Neural cell (in vitro differentiated cells): Measurements from ENCODE around the gene ADAMTS6. TPM values are rescaled to one million over a fixed set of nuclear protein-coding genes. Genes with fewer than 3 reads are reported as not detected.

Source experiments
- H2AFZ ChIP-seq: fragments of 200-600, 300-800 bp; sonication (generic), shearing (Covaris generic); 2 replicates; pipeline ENCODE4 v1.6.0; 2014; ENCODE audit warnings: low read depth, mild to moderate bottlenecking, antibody characterized with exemption, low read length, moderate library complexity
- H3F3A ChIP-seq: fragments of 200-600 bp; shearing (Covaris generic); 2 replicates; pipeline ENCODE4 v1.6.1; 2016; ENCODE audit warnings: mild to moderate bottlenecking, moderate library complexity, mixed read lengths, antibody characterized with exemption, low read length; ENCODE audit not compliant: insufficient read depth, poor library complexity, severe bottlenecking
- H3K27ac ChIP-seq: fragments of 200-600, 300-800 bp; sonication (generic), shearing (Covaris generic); 2 replicates; pipeline ENCODE4 v1.5.1; 2014; ENCODE audit warnings: mild to moderate bottlenecking, low read length, moderate library complexity
- H3K27me3 ChIP-seq: fragments of 300-800, 200-600 bp; sonication (generic), shearing (Covaris generic); 2 replicates; pipeline ENCODE4 v1.6.0; 2014; ENCODE audit warnings: mild to moderate bottlenecking, low read depth, low read length, moderate library complexity; ENCODE audit not compliant: insufficient read depth
- H3K36me3 ChIP-seq: fragments of 300-800, 200-600 bp; sonication (generic), shearing (Covaris generic); 2 replicates; pipeline ENCODE4 v1.5.1; 2014; ENCODE audit warnings: mild to moderate bottlenecking, antibody characterized with exemption, low read length, moderate library complexity; ENCODE audit not compliant: insufficient read depth
- H3K4me2 ChIP-seq: fragments of 300-800, 200-600 bp; sonication (generic), shearing (Covaris generic); 2 replicates; pipeline ENCODE4 v1.6.0; 2014; ENCODE audit warnings: mild to moderate bottlenecking, low read length
- H3K4me3 ChIP-seq: fragments of 300-800, 200-600 bp; sonication (generic), shearing (Covaris generic); 2 replicates; pipeline ENCODE4 v1.5.1; 2014; ENCODE audit warnings: mild to moderate bottlenecking, low read length, moderate library complexity
- H3K79me2 ChIP-seq: fragments of 200-600 bp; shearing (Covaris generic); replicated peaks from 2 replicates; pipeline ENCODE4 v1.6.0; 2014; ENCODE audit warnings: mild to moderate bottlenecking, low read length, moderate library complexity; ENCODE audit not compliant: insufficient read depth
- H3K9ac ChIP-seq: fragments of 300-800, 200-600 bp; sonication (generic), shearing (Covaris generic); 2 replicates; pipeline ENCODE4 v1.6.1; 2016; ENCODE audit warnings: mild to moderate bottlenecking, low read length, mixed read lengths
- H3K9me2 ChIP-seq: fragments of 200-600 bp; shearing (Covaris generic); 2 replicates; pipeline ENCODE4 v1.6.1; 2016; ENCODE audit warnings: mild to moderate bottlenecking, low read length, mixed read lengths; ENCODE audit not compliant: insufficient read depth
- H3K9me3 ChIP-seq: fragments of 200-600, 300-800 bp; sonication (generic), shearing (Covaris generic); 2 replicates; pipeline ENCODE4 v1.6.1; 2016; ENCODE audit warnings: mild to moderate bottlenecking, mixed run types, low read length, moderate library complexity, mixed read lengths
- H4K20me1 ChIP-seq: fragments of 200-600 bp; shearing (Covaris generic); 2 replicates; pipeline ENCODE4 v1.6.1; 2016; ENCODE audit warnings: mild to moderate bottlenecking, mixed run types; ENCODE audit not compliant: insufficient read depth
- EP300 ChIP-seq: fragments of 450-650 bp; conservative IDR thresholded peaks from 2 replicates; pipeline ENCODE4 v1.6.1; 2014; ENCODE audit warnings: antibody characterized with exemption, mild to moderate bottlenecking, moderate library complexity; ENCODE audit not compliant: poor library complexity, severe bottlenecking
- EZH2 ChIP-seq: fragments of 200-600, 300-800 bp; shearing (Covaris generic), sonication (generic); IDR thresholded peaks from 2 replicates; pipeline ENCODE4 v1.6.1; 2014; ENCODE audit warnings: antibody characterized with exemption, low read length, borderline replicate concordance, mild to moderate bottlenecking; ENCODE audit not compliant: insufficient read depth, poor library complexity, severe bottlenecking
- MXI1 ChIP-seq: fragments of 450-650 bp; conservative IDR thresholded peaks from 2 replicates; pipeline ENCODE4 v1.6.1; 2014; ENCODE audit warnings: antibody characterized with exemption, mild to moderate bottlenecking; ENCODE audit not compliant: poor library complexity, severe bottlenecking
- POLR2AphosphoS5 ChIP-seq: IDR thresholded peaks from 2 replicates; pipeline ENCODE4 v1.6.1; 2012
- RAD21 ChIP-seq: fragments of 450-650 bp; conservative IDR thresholded peaks from 2 replicates; pipeline ENCODE4 v1.6.1; 2014; ENCODE audit warnings: antibody characterized with exemption, mild to moderate bottlenecking, moderate library complexity
- SMC3 ChIP-seq: fragments of 450-650 bp; conservative IDR thresholded peaks from 2 replicates; pipeline ENCODE4 v1.6.1; 2014; ENCODE audit warnings: antibody characterized with exemption, mild to moderate bottlenecking, moderate library complexity; ENCODE audit not compliant: poor library complexity
- TAF1 ChIP-seq: IDR thresholded peaks from 2 replicates; pipeline ENCODE4 v1.6.1; 2012; ENCODE audit warnings: low read depth
- polyA plus RNA-seq: library from polyadenylated mRNA; depleted of rRNA; stranded (reverse); fragments of >200 nt; gene quantifications from 2 replicates; pipeline ENCODE4 v1.2.3, GENCODE V29; 2014
- TF ChIP-seq, protein P1 (sequence below): IDR thresholded peaks from 2 replicates; pipeline ENCODE4 v1.6.1; 2012; ENCODE audit warnings: borderline replicate concordance
- TF ChIP-seq, protein P2 (sequence below): fragments of 450-650 bp; IDR thresholded peaks from 2 replicates; pipeline ENCODE4 v1.5.1; 2014; ENCODE audit warnings: antibody characterized with exemption, mild to moderate bottlenecking, moderate library complexity; ENCODE audit not compliant: poor library complexity, severe bottlenecking

ADAMTS6 gene
- polyA plus RNA-seq, 1 donor from 2014 or later = 0.58 TPM

DNA sequence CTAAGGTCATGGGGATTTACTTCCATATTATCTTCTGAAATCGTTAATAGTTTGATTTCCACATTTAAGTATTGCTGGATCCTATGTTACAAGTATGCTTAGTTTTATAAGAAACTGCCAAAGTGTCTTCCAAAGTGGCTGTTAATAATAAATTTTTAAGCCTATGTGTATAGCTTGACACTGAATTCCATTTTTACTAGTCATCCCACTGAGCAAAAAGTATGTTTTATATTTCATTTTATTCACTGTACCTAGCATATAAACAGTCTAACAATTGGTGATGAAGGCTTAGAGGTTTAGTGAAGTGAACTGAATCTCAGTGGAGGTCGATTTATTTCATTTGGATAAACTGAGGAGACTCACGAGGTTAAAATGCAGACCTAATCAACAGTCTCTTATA is 174.6 kb downstream of the ADAMTS6 start:
- H3K9ac ChIP-seq = no peak overlapping the region
- H3K9me2 ChIP-seq = no peaks in the 10 kb centered on the region
- TF ChIP-seq RAD21 = no peak
- TF ChIP-seq, protein P1, sequence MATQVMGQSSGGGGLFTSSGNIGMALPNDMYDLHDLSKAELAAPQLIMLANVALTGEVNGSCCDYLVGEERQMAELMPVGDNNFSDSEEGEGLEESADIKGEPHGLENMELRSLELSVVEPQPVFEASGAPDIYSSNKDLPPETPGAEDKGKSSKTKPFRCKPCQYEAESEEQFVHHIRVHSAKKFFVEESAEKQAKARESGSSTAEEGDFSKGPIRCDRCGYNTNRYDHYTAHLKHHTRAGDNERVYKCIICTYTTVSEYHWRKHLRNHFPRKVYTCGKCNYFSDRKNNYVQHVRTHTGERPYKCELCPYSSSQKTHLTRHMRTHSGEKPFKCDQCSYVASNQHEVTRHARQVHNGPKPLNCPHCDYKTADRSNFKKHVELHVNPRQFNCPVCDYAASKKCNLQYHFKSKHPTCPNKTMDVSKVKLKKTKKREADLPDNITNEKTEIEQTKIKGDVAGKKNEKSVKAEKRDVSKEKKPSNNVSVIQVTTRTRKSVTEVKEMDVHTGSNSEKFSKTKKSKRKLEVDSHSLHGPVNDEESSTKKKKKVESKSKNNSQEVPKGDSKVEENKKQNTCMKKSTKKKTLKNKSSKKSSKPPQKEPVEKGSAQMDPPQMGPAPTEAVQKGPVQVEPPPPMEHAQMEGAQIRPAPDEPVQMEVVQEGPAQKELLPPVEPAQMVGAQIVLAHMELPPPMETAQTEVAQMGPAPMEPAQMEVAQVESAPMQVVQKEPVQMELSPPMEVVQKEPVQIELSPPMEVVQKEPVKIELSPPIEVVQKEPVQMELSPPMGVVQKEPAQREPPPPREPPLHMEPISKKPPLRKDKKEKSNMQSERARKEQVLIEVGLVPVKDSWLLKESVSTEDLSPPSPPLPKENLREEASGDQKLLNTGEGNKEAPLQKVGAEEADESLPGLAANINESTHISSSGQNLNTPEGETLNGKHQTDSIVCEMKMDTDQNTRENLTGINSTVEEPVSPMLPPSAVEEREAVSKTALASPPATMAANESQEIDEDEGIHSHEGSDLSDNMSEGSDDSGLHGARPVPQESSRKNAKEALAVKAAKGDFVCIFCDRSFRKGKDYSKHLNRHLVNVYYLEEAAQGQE = no peak
- no peak for TF ChIP-seq POLR2AphosphoS5
- TF ChIP-seq, protein P2, sequence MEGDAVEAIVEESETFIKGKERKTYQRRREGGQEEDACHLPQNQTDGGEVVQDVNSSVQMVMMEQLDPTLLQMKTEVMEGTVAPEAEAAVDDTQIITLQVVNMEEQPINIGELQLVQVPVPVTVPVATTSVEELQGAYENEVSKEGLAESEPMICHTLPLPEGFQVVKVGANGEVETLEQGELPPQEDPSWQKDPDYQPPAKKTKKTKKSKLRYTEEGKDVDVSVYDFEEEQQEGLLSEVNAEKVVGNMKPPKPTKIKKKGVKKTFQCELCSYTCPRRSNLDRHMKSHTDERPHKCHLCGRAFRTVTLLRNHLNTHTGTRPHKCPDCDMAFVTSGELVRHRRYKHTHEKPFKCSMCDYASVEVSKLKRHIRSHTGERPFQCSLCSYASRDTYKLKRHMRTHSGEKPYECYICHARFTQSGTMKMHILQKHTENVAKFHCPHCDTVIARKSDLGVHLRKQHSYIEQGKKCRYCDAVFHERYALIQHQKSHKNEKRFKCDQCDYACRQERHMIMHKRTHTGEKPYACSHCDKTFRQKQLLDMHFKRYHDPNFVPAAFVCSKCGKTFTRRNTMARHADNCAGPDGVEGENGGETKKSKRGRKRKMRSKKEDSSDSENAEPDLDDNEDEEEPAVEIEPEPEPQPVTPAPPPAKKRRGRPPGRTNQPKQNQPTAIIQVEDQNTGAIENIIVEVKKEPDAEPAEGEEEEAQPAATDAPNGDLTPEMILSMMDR = no peak
- no peak for TF ChIP-seq EP300
- TF ChIP-seq TAF1 = no peak
- TF ChIP-seq SMC3 = no peak
- no peak for TF ChIP-seq EZH2
- no peak for TF ChIP-seq MXI1
- no peaks in the 10 kb centered on the region for H3K36me3 ChIP-seq
- no peak overlapping the region for H2AFZ ChIP-seq
- no peak overlapping the region for H3K4me3 ChIP-seq
- H3K9me3 ChIP-seq = no peaks in the 10 kb centered on the region
- no peak overlapping the region for H3K4me2 ChIP-seq
- no peaks in the 10 kb centered on the region for H3K27me3 ChIP-seq
- no peak overlapping the region for H3K27ac ChIP-seq
- no peaks in the 10 kb centered on the region for H3F3A ChIP-seq
- no peaks in the 10 kb centered on the region for H3K79me2 ChIP-seq
- no peaks in the 10 kb centered on the region for H4K20me1 ChIP-seq

DNA sequence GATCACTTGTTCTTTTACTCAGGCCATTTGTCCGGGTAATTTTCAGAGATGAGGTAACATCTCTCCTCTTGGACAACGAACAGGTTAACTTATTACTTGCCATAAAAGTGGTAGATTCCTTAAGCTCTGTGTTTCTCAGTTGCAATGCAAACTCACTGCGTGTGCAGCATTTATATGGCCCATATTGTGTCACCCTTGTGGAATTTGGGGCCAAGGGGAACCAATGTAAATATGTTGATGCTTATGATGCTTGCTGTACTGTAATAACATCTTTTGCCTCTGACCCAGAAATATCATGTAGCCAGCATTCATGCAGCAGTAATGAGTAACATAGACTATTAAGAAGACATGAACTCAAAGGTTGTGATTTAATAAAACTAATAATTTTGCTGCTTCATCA is 175.8 kb downstream of the ADAMTS6 start:
- Histone ChIP-seq H3K9me3 (no peaks in the 10 kb centered on the region), H4K20me1 (no peaks in the 10 kb centered on the region), H3K27me3 (no peaks in the 10 kb centered on the region), H2AFZ (no peak overlapping the region), H3F3A (no peaks in the 10 kb centered on the region), H3K9ac (no peak overlapping the region), H3K79me2 (no peaks in the 10 kb centered on the region), H3K27ac (no peak overlapping the region), H3K36me3 (no peaks in the 10 kb centered on the region), H3K4me3 (no peak overlapping the region), H3K4me2 (no peak overlapping the region), H3K9me2 (no peaks in the 10 kb centered on the region)
- TF ChIP-seq TAF1 (no peak), EZH2 (no peak), POLR2AphosphoS5 (no peak), EP300 (no peak), MXI1 (no peak)

DNA sequence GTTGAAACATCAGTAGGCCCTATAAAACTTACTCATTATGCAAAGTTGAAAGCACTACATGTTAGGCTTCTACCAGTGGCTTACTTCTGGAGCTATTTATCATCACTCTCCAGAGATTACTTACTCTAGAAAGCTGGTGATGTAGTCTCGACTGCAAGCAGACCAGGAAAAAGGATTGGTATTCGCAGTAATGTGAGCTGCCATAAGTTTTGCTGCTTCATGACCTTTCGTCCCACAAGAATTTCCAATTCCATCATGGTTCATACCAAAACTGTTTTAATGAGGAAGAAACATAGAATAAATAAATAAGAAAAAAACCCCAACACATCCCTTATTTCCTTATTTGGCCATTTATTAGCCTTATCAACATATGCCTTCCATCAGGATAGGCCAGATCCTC is 181.9 kb downstream of the ADAMTS6 start:
- no peak overlapping the region for H3K4me3 ChIP-seq
- no peak overlapping the region for H3K27ac ChIP-seq
- no peaks in the 10 kb centered on the region for H3K36me3 ChIP-seq
- no peak overlapping the region for H3K4me2 ChIP-seq
- H3F3A ChIP-seq = no peaks in the 10 kb centered on the region
- no peaks in the 10 kb centered on the region for H3K9me3 ChIP-seq
- H3K9ac ChIP-seq = no peak overlapping the region
- H3K27me3 ChIP-seq = no peaks in the 10 kb centered on the region
- no peaks in the 10 kb centered on the region for H4K20me1 ChIP-seq
- TF ChIP-seq EP300 = no peak
- TF ChIP-seq MXI1 = no peak
- TF ChIP-seq RAD21 = no peak
- TF ChIP-seq POLR2AphosphoS5 = no peak
- no peak for TF ChIP-seq EZH2
- no peak for TF ChIP-seq TAF1
- no peak for TF ChIP-seq SMC3
- TF ChIP-seq, protein P2 = no peak
- TF ChIP-seq, protein P1 = no peak
- no peak overlapping the region for H2AFZ ChIP-seq
- no peaks in the 10 kb centered on the region for H3K79me2 ChIP-seq
- no peaks in the 10 kb centered on the region for H3K9me2 ChIP-seq
